Left ventricle myocardium inferior (tissue), 1 donor: Measurements from ENCODE around the gene SCRN3. TPM values are rescaled to one million over a fixed set of nuclear protein-coding genes. Genes with fewer than 3 reads are reported as not detected.

Experiments
- DNase-seq: peaks from one replicate; pipeline ENCODE4 v3.0.0-alpha.2; 2020
- H3K27ac ChIP-seq: fragments of 200-600 bp; replicated peaks from 2 replicates; pipeline ENCODE4 v1.8.0; 2021
- H3K27me3 ChIP-seq: fragments of 200-600 bp; 2 replicates; pipeline ENCODE4 v1.8.0; 2021; ENCODE audit warnings: low read depth
- H3K36me3 ChIP-seq: fragments of 200-600 bp; 2 replicates; pipeline ENCODE4 v1.8.0; 2021
- H3K4me1 ChIP-seq: fragments of 200-600 bp; 2 replicates; pipeline ENCODE4 v1.8.0; 2021
- H3K4me3 ChIP-seq: fragments of 200-600 bp; 2 replicates; pipeline ENCODE4 v1.8.0; 2021; ENCODE audit warnings: mild to moderate bottlenecking, moderate library complexity
- H3K9me3 ChIP-seq: fragments of 200-600 bp; replicated peaks from 2 replicates; pipeline ENCODE4 v1.8.0; 2021
- intact Hi-C: fragments of 100-400 bp; cut with micrococcal nuclease; formaldehyde crosslinking; loops from one replicate; pipeline ENCODE4 v1.11.0; 2022
- total RNA-seq: library from RNA; stranded (reverse); fragmentation: NEBNext Ultra II Directional; extraction: Animal tissue kit (Norgen Biotek cat#: 25700); gene quantifications from one replicate; pipeline ENCODE4 v1.2.1, GENCODE V29; 2021
- TF ChIP-seq, protein P1 (sequence below): fragments of 200-600 bp; IDR thresholded peaks from 2 replicates; pipeline ENCODE4 v1.8.0; 2021; ENCODE audit warnings: antibody characterized with exemption, mild to moderate bottlenecking, borderline replicate concordance
- donor health status: DM: no; HTN: yes; CAD: no; lungs with severe emphysema.

SCRN3 gene
- total RNA-seq, 1 donor from 2014 or later = 47.6 TPM

- Histone ChIP-seq H3K4me1 (peaks cover 19% of the 10 kb centered on the region), H3K27me3 (no peaks in the 10 kb centered on the region), H3K4me3 (no peak overlapping the region), H3K9me3 (no peaks in the 10 kb centered on the region), H3K27ac (no peak overlapping the region), H3K36me3 (peaks cover 40% of the 10 kb centered on the region)
- intact Hi-C loops = no loop called here
- no peak for DNase-seq
- TF ChIP-seq, protein P1, sequence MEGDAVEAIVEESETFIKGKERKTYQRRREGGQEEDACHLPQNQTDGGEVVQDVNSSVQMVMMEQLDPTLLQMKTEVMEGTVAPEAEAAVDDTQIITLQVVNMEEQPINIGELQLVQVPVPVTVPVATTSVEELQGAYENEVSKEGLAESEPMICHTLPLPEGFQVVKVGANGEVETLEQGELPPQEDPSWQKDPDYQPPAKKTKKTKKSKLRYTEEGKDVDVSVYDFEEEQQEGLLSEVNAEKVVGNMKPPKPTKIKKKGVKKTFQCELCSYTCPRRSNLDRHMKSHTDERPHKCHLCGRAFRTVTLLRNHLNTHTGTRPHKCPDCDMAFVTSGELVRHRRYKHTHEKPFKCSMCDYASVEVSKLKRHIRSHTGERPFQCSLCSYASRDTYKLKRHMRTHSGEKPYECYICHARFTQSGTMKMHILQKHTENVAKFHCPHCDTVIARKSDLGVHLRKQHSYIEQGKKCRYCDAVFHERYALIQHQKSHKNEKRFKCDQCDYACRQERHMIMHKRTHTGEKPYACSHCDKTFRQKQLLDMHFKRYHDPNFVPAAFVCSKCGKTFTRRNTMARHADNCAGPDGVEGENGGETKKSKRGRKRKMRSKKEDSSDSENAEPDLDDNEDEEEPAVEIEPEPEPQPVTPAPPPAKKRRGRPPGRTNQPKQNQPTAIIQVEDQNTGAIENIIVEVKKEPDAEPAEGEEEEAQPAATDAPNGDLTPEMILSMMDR = no peak
Observed at GRCh38 chr2:174439323-174439722, 43.8 kb downstream of the SCRN3 start.

- TF ChIP-seq, protein P1 = no peak
- DNase-seq = no peak
- intact Hi-C loops = no loop called here
- Histone ChIP-seq H3K36me3 (peaks cover 40% of the 10 kb centered on the region), H3K4me3 (no peak overlapping the region), H3K9me3 (no peaks in the 10 kb centered on the region), H3K27me3 (no peaks in the 10 kb centered on the region), H3K27ac (no peak overlapping the region), H3K4me1 (peaks cover 19% of the 10 kb centered on the region)
Observed at GRCh38 chr2:174439950-174440349, 44.4 kb downstream of the SCRN3 start.

GRCh38 chr2:174442546-174443510, 47.3 kb downstream of the SCRN3 start:
- peaks cover 19% of the 10 kb centered on the region for H3K4me1 ChIP-seq
- H3K36me3 ChIP-seq = peaks cover 41% of the 10 kb centered on the region
- no peaks in the 10 kb centered on the region for H3K9me3 ChIP-seq
- intact Hi-C loops = no loop called here
- TF ChIP-seq, protein P1 = no peak
- no peaks in the 10 kb centered on the region for H3K27me3 ChIP-seq
- no peak for DNase-seq
- no peak overlapping the region for H3K4me3 ChIP-seq
- no peak overlapping the region for H3K27ac ChIP-seq

- no peak overlapping the region for H3K27ac ChIP-seq
- TF ChIP-seq, protein P1 = no peak
- peaks cover 7% of the 10 kb centered on the region for H3K4me1 ChIP-seq
- intact Hi-C loops = no loop called here
- DNase-seq = no peak
- H3K27me3 ChIP-seq = no peaks in the 10 kb centered on the region
- no peaks in the 10 kb centered on the region for H3K9me3 ChIP-seq
- peaks cover 50% of the 10 kb centered on the region for H3K36me3 ChIP-seq
- H3K4me3 ChIP-seq = no peak overlapping the region
Observed at GRCh38 chr2:174444761-174445160, 49.2 kb downstream of the SCRN3 start.

DNA sequence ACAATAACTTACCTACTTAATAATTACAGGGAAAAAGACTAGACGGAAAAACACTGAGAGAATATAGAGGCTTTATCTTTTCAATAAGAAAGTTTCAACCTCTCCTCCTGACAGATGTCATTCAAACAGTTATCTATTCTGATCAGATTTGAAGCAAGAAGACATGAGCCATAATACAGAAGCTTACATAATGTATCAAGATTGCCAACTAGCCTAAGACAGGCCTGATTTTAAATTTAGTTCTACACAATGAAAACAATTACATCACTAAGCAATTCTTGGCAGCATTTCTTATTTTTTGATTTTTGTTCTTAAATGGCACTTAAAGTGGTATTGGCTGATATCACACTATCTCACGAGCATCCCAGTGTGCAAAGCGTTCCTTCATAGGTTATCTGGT, 49.7 kb downstream of the SCRN3 start:
- H3K9me3 ChIP-seq = no peaks in the 10 kb centered on the region
- H3K36me3 ChIP-seq = peaks cover 53% of the 10 kb centered on the region
- H3K4me1 ChIP-seq = peaks cover 2% of the 10 kb centered on the region
- no peak overlapping the region for H3K4me3 ChIP-seq
- no peak for DNase-seq
- TF ChIP-seq, protein P1 = no peak
- no peak overlapping the region for H3K27ac ChIP-seq
- no peaks in the 10 kb centered on the region for H3K27me3 ChIP-seq
- intact Hi-C loops = no loop called here
